OCI-LY1 (cell line): Measurements from ENCODE around the gene MYO1E.

Experiments used
- EZH2 ChIP-seq: fragments of 200-600 bp; sonication (generic), shearing (Covaris generic); IDR thresholded peaks from 2 replicates; pipeline ENCODE4 v1.8.0; 2017; ENCODE audit warnings: borderline replicate concordance, mixed run types, mild to moderate bottlenecking, antibody characterized with exemption, low read length, moderate library complexity, mixed read lengths
- TF ChIP-seq, protein P1 (sequence below): fragments of 200-600 bp; sonication (generic), shearing (Covaris generic); IDR thresholded peaks from 2 replicates; pipeline ENCODE4 v1.5.1; 2017; ENCODE audit warnings: mild to moderate bottlenecking, antibody characterized with exemption, low read length, moderate library complexity, mixed read lengths

DNA sequence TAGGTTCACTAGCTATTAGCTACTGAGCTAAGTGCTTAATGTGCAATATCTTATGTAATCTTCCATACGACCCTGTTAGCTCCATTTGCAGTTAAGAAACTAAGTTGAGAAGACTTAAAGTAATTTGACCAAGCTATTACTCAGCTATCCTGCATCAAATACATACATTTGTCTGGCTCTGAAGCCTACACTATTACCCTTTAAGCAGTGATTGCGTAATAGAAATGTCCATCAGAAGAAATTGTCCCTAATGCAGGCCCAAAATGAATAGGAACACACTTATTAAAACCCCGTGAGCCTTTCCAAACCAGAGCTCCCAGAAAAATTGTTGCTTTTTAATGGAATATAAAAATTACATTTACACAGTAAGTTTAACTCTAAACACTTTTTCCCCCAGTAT, 5.3 kb upstream of the MYO1E start:
- TF ChIP-seq, protein P1, sequence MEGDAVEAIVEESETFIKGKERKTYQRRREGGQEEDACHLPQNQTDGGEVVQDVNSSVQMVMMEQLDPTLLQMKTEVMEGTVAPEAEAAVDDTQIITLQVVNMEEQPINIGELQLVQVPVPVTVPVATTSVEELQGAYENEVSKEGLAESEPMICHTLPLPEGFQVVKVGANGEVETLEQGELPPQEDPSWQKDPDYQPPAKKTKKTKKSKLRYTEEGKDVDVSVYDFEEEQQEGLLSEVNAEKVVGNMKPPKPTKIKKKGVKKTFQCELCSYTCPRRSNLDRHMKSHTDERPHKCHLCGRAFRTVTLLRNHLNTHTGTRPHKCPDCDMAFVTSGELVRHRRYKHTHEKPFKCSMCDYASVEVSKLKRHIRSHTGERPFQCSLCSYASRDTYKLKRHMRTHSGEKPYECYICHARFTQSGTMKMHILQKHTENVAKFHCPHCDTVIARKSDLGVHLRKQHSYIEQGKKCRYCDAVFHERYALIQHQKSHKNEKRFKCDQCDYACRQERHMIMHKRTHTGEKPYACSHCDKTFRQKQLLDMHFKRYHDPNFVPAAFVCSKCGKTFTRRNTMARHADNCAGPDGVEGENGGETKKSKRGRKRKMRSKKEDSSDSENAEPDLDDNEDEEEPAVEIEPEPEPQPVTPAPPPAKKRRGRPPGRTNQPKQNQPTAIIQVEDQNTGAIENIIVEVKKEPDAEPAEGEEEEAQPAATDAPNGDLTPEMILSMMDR: no peak
- no peak for TF ChIP-seq EZH2
